GM06990 (cell line): ENCODE data around the gene CPXM2.

Experiments used
- DNase-seq: peaks from one replicate; pipeline ENCODE4 v3.0.0-alpha.2; 2011; ENCODE audit not compliant: insufficient read length; ENCODE audit errors: extremely low read depth
- H3K27me3 ChIP-seq: replicated peaks from 2 replicates; pipeline ENCODE4 v1.6.0; 2011; ENCODE audit warnings: low read length; ENCODE audit not compliant: control insufficient read depth, insufficient read depth
- H3K36me3 ChIP-seq: 2 replicates; pipeline ENCODE4 v1.5.1; 2011; ENCODE audit warnings: low read length; ENCODE audit not compliant: control insufficient read depth, insufficient read depth
- H3K4me3 ChIP-seq: replicated peaks from 2 replicates; pipeline ENCODE4 v1.5.1; 2011; ENCODE audit warnings: low read depth, mild to moderate bottlenecking, control low read depth, low read length
- TF ChIP-seq, protein P1 (sequence below): IDR thresholded peaks from 2 replicates; pipeline ENCODE4 v1.5.1; 2011; ENCODE audit warnings: low read length, control low read depth, mild to moderate bottlenecking, inconsistent platforms; ENCODE audit not compliant: insufficient read depth, poor library complexity, severe bottlenecking

The CPXM2 gene

DNA sequence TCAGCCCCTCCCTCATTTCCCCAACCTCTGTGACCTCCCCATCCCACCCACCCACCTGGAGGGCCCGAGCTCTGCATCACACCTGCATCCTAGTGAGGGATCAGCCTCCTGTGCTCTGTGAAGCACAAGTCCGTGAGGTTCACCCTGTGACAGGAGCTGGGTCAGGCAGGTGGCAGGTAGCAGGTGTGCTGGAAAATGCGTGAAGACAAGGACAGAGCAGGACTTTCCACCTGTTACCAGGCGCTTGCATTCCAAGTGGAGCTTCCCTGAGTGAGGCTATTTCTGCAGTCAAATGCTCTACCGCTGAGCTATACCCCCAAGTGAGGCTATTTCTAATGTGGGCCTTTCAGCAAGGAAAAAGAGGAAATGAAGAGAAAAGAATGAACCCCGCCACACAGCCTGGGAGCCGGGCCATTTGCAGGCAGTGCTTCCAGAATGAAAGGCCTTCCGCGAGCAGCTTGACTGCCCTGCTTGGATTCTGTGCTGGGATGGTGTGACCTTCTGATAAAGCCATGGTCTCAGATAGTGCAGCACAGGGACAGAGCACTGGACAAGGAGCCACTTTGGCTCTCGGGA is 13.3 kb upstream of the CPXM2 start:
- no peaks in the 10 kb centered on the region for H3K36me3 ChIP-seq
- peaks cover 4% of the 10 kb centered on the region for H3K27me3 ChIP-seq
- no peak overlapping the region for H3K4me3 ChIP-seq
- TF ChIP-seq, protein P1, sequence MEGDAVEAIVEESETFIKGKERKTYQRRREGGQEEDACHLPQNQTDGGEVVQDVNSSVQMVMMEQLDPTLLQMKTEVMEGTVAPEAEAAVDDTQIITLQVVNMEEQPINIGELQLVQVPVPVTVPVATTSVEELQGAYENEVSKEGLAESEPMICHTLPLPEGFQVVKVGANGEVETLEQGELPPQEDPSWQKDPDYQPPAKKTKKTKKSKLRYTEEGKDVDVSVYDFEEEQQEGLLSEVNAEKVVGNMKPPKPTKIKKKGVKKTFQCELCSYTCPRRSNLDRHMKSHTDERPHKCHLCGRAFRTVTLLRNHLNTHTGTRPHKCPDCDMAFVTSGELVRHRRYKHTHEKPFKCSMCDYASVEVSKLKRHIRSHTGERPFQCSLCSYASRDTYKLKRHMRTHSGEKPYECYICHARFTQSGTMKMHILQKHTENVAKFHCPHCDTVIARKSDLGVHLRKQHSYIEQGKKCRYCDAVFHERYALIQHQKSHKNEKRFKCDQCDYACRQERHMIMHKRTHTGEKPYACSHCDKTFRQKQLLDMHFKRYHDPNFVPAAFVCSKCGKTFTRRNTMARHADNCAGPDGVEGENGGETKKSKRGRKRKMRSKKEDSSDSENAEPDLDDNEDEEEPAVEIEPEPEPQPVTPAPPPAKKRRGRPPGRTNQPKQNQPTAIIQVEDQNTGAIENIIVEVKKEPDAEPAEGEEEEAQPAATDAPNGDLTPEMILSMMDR, result no peak
- DNase-seq, result no peak

DNA sequence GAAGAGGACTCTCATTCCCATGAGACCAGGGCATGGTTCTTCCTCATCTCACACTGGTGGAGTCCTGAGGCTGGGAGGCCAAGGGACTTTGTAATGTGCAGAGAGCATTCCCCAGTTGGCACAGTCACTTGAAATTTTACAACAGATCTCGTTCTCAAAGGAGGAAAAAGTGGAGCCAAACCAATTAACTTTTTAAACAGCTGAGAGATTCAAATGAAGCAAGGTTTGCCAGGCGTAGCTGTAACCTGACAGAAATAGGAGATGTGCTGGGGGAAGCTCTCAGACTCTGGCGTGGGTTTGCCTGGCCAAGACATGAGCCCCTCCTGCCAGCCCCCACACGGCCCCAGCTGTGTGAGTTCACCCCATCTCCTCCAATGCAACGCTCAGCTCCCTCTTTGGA is 12.0 kb upstream of the CPXM2 start:
- TF ChIP-seq, protein P1, result no peak
- Histone ChIP-seq H3K36me3 (no peaks in the 10 kb centered on the region), H3K4me3 (no peak overlapping the region), H3K27me3 (peaks cover 4% of the 10 kb centered on the region)
- DNase-seq, result no peak

DNA sequence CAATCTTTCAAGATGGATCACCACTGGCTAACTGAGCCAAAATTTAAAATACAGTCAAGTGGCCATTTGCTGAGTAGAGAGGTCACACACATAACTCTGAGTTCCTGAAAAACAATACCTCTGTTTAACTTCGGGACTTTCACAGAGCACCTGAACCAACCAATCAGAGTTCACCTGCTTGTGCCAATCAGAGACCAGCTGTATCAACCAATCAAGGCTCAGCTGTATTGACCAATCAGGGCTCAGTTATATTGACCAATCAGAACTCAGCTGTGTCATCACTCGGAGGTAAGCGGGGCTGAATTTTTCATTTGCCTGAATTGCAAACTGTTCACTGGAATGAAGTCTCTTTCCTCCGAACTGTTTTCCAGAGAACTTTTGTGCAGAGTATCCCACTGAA is 10.0 kb upstream of the CPXM2 start:
- H3K36me3 ChIP-seq, result no peaks in the 10 kb centered on the region
- DNase-seq, result no peak
- H3K27me3 ChIP-seq, result no peaks in the 10 kb centered on the region; the same call in none of the 2 replicates
- H3K4me3 ChIP-seq, result no peak overlapping the region
- TF ChIP-seq, protein P1, result no peak

DNA sequence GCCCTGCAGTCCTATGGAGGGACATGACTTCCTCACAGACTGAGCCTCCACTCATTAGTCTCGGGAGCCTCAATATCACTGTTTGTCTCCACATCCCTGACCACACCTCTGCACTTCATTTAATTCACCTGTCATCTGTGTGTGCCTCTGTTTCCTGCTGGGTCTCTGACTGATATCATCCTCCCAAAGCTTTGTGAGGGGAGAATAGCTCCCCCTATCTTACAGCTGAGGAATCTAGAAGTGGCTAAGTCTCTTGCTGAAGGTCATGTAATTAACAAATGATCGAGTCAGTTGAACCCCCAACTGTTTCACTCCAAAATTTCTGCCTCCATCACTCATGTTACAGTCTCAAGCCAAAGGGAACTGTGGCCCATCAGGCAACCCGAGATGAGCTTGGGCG is 5.5 kb upstream of the CPXM2 start:
- TF ChIP-seq, protein P1, result peak; percentile 50
- Histone ChIP-seq H3K4me3 (no peak overlapping the region), H3K27me3 (peaks cover 1% of the 10 kb centered on the region), H3K36me3 (no peaks in the 10 kb centered on the region)
- no peak for DNase-seq

DNA sequence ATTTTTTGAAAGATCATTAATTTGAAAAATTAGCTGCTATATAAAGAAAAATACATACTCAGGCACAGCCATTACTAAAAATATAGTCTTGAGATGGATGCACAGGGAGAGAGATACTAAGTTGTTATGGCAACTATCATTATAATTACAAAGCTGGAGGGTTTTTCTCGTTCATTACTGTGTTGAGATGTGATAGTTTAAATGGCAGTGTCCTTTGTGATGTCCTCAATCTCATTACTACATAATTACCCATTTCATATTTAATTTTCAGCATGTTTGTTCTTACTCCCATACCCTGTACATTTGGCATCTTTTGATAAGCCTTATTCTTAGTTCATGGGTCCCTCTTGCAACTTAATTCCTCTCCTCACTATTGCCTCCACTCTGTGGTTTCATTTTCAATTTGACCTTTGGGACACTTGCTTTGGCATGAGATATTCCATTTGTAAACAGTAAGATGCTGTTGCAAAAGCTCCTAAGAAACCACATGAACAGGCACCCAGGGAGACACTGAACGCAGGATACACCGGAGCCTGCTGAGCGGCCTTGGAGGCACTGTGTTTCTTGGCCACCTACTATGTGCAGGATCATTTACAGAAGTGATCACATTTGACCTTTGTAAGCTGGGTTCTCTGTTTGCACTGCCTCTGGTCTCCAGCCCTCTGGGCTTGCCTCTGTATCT is 4.8 kb upstream of the CPXM2 start:
- DNase-seq, result no peak
- H3K36me3 ChIP-seq, result no peaks in the 10 kb centered on the region
- H3K27me3 ChIP-seq, result peaks cover 1% of the 10 kb centered on the region
- no peak overlapping the region for H3K4me3 ChIP-seq
- TF ChIP-seq, protein P1, result no peak
